ENCODE measurements around the gene TVP23C.
"Not testable (repeated sequence)": the region's sequence is repeated elsewhere in the genome, so short reads cannot be mapped to it uniquely, and the experiment has no call there.

The TVP23C gene

DNA sequence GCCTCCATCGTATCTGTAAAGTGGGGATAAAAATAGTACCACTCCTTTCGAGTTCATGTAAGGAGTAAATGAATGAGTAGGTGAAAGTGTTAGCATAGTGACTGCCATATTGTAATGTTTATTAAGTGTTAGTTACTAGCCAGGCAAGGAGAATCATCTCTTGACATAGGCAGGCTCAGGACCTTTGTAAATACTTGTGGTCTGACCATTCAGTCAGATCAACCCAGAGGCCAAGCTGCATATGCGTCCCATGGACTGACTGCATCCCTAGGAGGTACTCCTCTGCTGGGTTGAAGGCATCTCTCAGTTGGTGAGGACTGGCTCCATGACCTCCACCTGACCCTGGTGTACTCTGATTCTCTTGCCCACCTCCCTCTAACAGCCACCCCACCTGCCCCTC lies 55.4 kb downstream of the TVP23C start:
- DNase-seq (ENCODE audit: low read depth): no peak

GRCh38 chr17:15507001-15507400 lies 56.3 kb downstream of the TVP23C start:
- H3K4me3 ChIP-seq (ENCODE audit: low read depth, low read length): no peak overlapping the region
- DNase-seq (ENCODE audit: low read depth): no peak
- TF ChIP-seq CTCF (IDR thresholded peaks at IDR 0.05; ENCODE audit: low read depth, low read length, missing control alignments): no peak

More for the DNA sequence above, 55.4 kb downstream of the TVP23C start:
- TF ChIP-seq CTCF (IDR thresholded peaks at IDR 0.05; ENCODE audit: low read depth, low read length, missing control alignments): no peak
- no peak overlapping the region for H3K4me3 ChIP-seq (ENCODE audit: low read depth, low read length)

- H3K4me3 ChIP-seq (ENCODE audit: low read depth, low read length); DNase-seq (ENCODE audit: low read depth): not testable (repeated sequence)
These were observed 57.6 kb downstream of the TVP23C start for GRCh38 chr17:15505708-15506107.

GRCh38 chr17:15503731-15504130 lies 59.6 kb downstream of the TVP23C start:
- no peak for DNase-seq (ENCODE audit: low read depth)
- no peak overlapping the region for H3K4me3 ChIP-seq (ENCODE audit: low read depth, low read length)
- TF ChIP-seq CTCF (IDR thresholded peaks at IDR 0.05; ENCODE audit: low read depth, low read length, missing control alignments): no peak

DNA sequence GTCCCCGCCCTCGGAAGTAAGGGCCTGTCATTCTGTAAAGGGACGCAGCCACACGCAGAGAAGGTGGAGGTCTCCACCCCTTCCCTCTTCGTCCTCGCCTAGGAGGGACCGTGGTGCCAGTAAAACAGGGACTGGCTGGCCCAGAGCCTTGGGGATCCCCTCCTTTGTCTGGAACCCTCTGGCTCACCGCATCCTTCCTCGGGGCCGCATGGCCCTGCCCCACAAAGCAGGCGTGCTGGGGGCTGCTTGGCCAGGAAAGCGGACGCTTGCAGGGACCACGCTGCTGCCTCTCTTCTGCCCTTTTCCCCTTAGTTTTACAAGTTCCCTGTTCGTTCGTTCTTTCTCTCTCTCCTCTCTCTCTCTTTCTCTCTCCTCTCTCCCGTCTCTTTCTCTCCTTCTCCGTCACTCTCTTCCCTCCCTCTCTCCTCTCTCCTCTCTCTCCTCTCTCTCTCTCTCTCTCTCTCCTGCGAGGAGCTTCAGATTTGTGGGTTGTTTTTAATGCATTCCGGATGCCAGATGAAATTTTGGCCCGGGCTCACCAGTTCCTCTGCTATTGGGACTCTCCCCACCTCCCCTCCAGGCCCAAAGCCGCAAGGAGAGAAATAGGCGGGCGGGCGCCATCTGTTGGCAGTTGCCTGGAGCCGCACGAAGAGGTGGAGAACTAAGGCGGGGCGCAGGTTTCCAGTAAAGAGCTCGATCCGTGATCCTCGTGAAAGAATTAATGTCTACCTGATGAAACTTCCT lies 60.7 kb downstream of the TVP23C start:
- no peak overlapping the region for H3K4me3 ChIP-seq (ENCODE audit: low read depth, low read length)
- peak; percentile 19 for DNase-seq (ENCODE audit: low read depth)
- TF ChIP-seq CTCF (IDR thresholded peaks at IDR 0.05; ENCODE audit: low read depth, low read length, missing control alignments): peak; percentile 75

GRCh38 chr17:15501793-15502192 lies 61.5 kb downstream of the TVP23C start:
- TF ChIP-seq CTCF (IDR thresholded peaks at IDR 0.05; ENCODE audit: low read depth, low read length, missing control alignments): no peak
- H3K4me3 ChIP-seq (ENCODE audit: low read depth, low read length): no peak overlapping the region
- no peak for DNase-seq (ENCODE audit: low read depth)

- no peak overlapping the region for H3K4me3 ChIP-seq (ENCODE audit: low read depth, low read length)
- no peak for DNase-seq (ENCODE audit: low read depth)
- TF ChIP-seq CTCF (IDR thresholded peaks at IDR 0.05; ENCODE audit: low read depth, low read length, missing control alignments): no peak
These were observed 62.0 kb downstream of the TVP23C start for GRCh38 chr17:15501282-15501681.

All from GM12864 (cell line).